ENCODE results near the gene SFXN5.

The SFXN5 gene

DNA sequence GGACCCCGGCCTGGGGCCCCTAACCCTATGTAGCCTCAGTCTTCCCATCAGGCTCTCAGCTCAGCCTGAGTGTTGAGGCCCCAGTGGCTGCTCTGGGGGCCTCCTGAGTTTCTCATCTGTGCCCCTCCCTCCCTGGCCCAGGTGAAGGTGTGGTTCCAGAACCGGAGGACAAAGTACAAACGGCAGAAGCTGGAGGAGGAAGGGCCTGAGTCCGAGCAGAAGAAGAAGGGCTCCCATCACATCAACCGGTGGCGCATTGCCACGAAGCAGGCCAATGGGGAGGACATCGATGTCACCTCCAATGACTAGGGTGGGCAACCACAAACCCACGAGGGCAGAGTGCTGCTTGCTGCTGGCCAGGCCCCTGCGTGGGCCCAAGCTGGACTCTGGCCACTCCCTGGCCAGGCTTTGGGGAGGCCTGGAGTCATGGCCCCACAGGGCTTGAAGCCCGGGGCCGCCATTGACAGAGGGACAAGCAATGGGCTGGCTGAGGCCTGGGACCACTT is 137.8 kb downstream of the SFXN5 start:
- DNase-seq = no peak

DNA sequence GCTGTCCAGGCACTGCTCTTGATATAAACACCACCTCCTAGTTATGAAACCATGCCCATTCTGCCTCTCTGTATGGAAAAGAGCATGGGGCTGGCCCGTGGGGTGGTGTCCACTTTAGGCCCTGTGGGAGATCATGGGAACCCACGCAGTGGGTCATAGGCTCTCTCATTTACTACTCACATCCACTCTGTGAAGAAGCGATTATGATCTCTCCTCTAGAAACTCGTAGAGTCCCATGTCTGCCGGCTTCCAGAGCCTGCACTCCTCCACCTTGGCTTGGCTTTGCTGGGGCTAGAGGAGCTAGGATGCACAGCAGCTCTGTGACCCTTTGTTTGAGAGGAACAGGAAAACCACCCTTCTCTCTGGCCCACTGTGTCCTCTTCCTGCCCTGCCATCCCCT is 138.3 kb downstream of the SFXN5 start:
- no peak for DNase-seq

DNA sequence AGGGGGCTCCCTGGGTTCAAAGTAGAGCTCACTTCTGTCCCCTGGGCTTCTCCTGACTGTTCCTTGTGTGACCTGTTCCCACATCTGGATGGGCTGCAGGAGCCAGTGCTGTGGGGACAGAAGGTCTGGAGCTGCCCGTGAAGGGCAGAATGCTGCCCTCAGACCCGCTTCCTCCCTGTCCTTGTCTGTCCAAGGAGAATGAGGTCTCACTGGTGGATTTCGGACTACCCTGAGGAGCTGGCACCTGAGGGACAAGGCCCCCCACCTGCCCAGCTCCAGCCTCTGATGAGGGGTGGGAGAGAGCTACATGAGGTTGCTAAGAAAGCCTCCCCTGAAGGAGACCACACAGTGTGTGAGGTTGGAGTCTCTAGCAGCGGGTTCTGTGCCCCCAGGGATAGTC is 138.7 kb downstream of the SFXN5 start:
- DNase-seq = no peak

DNA sequence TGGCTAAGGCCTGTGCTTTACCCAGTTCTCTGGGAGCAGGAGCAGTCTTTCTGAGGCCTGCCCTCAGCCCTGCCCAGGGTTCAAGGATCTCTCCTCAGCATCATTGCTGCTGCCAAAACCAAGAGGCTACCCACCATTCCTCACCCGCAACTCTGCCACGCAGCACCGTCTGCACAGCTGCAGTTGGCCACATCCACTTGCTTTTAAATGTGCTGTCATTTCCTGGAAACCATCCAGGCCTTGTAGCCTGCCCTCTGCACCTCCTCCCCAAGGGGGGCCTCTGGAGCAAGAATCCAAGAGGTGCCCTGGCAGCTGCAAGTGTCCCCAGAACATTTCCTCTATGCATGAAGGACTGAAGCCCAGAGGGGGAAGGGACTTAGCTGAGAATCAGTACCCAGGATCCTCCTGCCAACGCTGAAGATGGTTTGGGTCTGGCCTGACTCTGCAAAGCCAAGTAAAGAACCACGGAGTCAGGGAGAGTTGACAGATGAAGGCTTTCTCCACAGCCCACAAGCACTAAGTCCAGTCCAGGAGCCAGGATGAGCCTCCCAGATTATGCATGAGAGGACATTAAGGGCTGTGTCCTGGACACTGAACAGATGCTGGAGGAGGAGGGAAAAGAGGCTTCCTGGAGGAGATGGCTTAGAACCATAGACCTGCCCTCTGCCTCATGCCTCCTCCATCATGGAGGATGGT is 139.3 kb downstream of the SFXN5 start:
- DNase-seq = peak in 1 of 5 donors; percentile 34

DNA sequence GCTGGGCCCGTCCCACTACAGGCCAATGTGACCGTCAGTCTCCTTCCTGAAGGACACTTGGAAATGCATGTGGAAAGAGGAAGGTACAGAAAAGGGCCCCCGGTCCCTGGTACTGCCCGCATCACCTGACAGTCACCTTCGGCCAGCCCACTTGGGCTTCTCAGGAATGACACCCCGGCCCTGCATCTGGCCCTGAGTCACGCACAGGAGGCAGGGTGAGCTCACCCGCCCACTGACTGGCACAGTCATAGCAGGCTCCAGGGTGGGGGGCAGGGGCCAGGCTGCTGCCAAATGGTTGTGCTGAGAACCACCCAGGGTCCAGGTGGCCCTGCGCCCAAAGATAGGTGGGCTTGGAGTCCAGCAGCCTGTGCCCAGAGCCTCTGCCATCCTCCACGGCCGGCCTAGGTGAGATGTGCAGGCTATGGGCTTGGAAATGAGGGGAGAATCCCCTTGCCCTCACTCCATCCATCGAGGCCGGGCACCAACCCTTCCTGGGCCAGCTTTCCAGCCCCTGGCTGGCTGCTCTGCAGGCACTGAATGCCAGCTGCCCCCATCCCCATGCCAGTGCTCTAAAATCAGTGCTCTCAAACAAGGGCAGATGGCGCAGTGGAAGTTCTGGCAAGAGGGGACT is 140.1 kb downstream of the SFXN5 start:
- DNase-seq = no peak

DNA sequence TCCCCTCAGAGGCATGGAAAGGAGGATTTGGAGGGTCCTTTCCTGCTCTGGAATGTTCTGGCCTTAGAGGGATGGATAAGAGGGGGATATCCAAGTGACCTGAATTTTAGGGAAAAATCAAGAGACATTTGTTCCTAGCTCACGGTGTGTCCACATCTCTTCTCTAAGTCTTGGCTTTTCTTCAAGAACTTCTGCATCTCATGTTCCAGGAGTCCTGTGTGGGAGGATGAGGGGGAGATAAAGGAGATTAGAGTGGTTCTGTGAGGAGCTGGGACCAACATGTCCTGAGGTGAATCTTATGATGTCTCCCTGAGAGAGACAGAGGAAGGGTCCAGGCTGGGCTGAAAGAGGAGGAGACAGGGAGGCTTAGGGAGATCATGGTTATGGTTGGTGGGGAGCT is 142.5 kb downstream of the SFXN5 start:
- no peak for DNase-seq

DNA sequence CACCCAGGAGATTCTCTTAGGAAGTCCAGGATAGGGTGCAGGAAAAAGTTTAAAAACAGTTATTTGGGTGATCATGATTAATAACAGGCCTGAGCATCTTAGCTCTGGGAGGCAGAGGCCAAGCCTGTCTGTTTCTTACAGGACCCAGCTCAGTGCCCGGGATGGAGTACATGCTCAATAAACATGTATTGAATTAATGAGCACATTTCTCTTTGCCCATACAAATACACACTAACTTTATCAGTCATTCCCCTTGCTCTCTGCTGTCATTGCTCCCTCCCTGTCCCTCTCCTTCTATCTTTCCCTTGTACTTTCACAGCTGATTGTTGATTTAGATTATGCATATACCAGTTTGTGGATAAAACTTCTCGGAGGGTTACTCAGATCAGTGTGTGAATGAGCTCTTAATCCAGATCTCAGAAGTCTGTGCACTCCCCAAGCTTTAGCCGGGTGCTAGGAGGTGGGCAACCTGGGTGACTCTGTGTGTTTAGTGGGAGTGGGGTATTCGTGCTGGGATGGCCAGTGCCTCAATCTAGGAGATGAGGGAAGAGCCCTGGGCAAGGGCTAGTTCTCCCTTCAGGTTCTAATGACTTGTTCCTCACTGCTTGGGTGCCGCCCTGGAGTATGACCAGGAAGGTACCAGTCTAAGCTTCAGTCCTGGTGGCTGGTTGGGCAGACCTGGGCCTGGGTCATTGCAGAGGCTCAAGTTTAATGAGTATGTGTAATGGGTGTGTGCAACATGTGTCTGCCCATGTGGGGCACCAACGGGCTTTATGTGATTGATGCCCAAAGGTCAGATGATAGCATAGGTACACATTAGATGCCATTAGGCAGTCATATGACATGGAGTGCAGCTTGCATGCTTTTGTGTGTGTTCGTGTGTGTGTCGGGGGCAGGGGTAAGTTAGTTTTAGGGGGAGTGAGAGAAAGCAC is 143.6 kb downstream of the SFXN5 start:
- no peak for DNase-seq

DNA sequence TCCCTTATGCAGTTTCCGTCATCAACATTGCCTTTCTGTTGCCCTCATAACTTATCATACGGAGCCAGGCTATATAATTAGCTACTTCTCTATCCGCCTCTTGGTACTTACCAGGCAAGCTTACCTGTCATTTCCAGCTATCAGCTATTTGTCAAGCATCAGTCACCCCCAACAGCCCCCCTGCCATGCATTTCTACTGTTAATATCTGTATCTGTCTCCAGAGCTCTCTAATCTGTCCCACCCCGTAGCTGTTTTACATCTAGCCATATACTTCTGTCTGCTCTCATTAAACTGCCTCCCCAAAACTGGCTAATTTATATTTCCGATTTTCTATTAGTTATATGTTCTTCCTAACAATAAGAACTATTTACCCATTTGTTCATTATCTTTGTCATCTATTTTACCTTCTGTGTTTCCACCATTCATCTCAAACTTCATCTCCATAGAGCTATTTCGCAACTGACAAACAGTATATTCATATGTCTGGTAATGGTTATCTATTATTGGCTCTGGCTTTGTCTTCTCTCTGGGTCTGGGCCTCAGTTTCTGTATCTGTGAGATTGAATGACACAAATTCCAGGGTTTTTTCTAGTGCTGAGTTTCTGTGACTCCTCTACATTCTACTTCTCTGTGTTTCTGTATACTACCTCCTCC is 144.6 kb downstream of the SFXN5 start:
- no peak for DNase-seq

DNA sequence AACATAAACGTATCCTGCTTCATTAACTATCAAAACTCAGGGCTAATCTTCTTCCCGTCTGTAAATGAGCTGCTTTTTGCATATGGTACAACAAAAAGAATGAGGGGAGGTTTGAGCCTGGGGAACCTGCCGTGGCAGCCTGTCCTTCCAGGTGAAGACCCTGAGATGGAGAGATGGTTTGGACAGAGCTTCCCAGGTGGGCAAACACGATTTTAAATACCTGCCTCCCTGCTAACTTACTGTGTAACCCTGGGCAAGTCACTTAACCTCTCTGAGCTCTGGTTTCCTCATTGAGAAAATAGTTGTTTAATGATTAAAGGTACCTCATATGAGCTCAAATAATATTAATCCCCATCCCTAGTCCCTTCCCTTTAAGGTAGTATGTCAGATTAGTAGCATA is 145.1 kb downstream of the SFXN5 start:
- no peak for DNase-seq

DNA sequence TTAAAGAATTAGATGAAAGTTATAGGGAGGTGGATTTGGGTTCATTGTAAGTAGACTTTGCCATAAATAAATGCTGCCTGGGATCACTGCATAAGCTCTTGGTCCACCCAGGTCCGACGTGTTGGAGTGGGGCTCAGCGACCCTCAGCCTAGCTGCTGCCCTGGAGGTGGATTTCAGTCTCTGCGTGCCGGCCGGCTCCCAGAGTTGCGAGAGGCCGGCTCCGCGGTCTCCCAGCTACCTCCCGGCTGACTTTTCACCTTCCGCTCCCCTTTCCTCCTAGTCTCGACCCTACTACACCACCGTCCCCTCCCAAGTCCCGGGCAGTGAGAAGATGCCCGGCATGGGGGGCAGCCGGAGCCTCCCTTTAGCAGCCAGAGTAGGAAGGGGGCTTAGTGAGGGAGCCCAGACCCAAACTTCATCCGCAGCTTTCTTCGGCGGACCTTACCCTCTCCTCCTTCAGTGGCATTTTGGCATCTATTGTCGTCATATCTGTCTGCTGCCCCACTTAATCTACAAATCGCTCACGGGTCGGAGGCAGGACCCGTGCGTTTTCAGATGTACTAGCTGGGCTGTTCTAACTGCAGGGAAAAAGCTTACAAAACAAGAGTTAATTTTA is 146.1 kb downstream of the SFXN5 start:
- DNase-seq = no peak

DNA sequence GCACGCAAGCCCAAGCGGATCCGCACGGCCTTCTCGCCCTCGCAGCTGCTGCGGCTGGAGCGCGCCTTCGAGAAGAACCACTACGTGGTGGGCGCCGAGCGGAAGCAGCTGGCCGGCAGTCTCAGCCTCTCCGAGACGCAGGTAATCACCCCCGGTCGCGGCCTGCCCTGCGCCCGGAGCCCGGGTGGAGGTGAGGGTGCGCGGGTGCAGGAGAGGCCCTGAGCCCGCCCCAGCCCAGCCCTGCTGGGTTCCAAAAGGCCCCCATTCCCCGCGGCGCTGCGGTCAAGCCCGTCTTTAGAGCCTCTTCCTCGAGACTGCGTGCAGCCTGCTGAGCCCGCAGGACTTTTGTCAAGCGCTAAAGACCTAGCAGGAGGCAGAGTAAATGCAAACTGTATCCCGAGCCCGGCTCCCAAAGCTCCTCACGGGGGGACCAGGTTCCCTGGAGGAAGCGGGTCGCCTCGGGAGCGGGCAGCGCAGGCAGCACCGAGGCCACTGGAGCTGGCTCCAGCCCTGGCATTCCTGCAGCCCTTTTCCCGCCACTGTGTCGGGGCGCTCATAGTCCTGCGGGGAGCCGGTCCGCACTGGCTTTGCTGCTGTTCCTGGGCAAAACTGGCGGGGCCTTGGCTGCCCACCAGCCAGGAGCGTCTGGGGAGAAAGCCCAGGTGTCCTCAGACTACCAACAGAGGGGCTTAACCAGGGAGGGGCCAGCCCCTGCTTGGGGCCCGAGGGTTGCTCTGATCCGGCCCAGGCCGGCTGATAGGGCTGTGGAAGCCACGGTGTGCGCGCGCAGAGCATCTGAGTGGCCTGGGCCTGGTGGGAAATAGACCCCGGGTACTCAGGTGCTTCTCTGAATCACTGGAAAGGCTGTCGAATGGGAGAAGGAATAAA is 146.9 kb downstream of the SFXN5 start:
- no peak for DNase-seq

DNA sequence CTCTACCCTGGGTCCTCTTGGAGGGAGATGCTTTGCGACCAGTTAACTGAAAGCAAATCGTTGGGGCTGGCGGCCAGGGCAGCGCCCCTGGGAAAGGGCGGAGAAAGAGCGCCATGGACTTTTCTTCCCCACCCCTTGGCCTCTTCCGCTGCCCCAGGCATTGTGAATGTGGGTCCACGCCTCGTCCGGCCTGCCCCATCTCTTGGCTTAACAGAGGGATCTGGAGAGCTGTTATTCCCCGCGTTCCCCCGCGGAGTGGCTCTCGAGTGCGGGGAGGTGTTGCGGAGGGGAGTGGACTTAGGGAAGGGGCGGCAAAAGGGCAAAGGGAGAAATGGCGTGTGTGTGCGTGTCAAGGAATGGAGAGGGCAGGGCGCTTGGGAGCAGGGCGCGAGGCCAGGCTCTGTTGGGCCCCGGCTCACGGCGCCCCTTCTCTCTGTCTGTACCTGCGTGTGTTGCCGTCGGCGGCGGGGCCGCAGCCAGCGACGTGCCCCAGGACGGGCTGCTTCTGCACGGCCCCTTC is 147.6 kb downstream of the SFXN5 start:
- DNase-seq = no peak

DNA sequence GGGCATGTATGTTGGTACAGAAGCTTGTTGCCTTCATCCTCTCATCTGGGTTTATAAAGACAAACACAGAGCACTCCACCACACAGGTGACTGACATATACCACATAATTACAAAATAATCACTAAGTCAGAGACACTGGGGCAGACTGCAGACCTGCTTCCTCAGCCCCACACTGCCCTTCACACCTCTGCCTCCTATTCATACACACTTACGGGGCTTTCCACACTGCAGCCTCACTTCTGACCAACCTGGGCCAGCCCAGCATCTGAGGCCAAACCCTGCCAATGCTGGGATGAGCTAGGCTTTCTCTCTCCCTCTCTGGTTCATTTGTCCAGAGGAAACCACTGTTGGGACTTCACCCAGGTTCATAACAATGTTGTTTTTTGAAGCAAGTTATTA is 149.7 kb downstream of the SFXN5 start:
- DNase-seq = no peak

DNA sequence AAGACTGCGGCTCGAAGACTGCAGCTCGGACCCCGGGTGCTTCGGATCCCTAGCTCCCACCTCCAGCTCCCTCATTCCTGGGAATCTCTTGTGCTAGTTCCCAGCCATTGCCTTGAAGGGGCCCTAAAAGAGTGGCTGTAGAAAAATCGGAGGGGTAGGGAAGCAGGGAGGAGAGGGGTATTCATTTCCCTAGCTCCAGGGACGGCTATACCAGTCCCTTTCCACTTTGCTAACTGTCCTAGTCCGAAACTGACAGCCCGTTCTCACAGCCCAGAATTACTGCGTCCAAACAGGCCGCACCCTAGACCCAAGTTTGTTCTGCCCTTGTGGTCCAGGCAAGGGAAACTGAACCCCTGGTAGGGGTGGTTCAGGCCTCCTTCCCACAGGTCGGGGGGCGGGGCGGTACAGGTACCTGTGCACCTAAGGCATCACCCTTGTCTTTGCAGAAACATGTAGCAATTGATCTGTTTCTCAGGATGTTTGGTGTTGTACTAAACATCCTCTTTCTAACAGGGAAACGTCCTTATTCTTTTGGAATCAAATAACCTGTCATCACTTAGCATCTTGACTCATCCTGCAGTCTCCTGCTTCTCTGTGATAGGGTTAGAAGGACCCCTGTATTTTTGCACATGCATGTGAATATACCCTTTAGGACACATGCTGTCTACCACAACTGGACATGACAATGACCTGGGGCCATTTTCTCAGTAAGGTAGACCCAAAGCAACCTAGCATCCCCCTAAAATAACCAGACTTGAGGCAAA is 150.2 kb downstream of the SFXN5 start:
- no peak for DNase-seq

DNA sequence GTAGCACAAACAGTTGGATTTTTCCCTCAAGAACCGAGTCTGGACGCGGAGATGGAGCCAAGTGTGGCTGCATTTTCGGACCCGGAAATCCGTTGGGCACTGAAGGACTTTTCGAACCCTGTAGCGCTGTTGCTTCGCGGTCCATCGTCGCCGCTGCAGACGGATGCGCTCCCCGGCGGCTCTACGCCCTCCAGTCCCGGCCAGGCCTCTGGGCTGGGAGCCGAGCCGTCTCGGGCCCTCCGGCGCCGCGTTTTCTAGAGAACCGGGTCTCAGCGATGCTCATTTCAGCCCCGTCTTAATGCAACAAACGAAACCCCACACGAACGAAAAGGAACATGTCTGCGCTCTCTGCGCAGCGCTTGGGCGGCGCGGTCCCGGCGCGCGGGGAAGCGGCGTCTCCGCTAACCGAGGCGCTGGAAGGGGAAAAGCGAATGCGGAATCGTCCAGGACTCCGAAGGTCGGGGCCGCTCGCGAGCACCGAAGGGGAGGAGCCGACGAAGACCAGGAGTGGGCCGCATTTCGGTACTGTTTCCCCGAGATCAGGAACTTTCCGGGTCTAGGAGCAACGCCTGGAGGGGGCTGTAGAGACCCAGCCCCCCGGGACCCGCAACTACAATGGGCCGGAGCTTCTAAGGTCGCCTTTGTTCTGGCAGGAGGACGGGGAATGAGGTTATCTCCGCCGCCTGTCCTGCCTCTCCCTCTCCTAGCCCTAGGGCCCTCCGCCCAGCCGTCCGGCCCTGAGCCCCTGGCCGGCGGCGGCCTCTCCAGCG is 151.0 kb downstream of the SFXN5 start:
- no peak for DNase-seq

DNA sequence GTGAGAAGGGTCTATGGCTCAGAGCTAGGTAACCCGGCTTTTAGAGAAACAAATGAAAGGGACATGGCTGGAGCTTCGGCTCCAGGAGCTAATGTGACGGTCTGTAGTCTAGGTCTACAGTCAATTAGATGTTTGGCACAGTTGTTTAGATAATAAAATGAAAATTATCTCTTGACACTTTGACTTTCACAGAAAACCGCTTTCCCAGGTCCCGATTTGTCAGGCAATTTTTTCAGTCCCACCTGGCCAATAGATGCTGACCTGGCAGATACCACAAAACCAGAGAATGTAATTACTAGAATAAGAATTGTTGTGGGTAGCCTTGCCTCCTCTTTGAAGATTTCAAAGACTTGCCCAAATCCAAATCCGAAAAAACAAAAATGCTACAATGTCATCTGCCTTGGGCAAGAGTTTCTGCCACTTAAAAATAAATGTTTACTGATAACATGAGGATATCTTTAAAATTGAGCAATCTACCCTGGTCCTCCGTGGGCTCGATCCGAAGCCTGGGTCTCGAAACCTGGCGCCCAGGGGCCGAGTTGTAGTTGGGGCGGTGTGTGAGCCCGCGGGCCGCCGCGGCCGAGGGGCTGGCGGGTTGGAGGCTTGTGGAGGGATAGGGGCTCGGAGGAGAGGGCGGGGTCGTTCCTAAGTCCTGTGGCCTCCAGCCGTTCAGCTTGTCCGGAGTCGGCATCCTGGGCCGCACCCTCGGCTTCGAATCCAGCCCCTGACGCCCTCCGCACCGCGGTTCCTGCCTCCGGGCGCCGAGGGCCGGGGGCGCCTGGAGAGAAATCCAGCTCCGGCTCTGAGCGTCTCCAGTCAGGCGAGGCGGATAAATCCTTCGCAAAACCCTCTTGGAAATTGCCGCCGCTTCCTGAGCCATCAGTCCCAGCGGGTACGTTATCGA is 151.8 kb downstream of the SFXN5 start:
- DNase-seq = no peak

DNA sequence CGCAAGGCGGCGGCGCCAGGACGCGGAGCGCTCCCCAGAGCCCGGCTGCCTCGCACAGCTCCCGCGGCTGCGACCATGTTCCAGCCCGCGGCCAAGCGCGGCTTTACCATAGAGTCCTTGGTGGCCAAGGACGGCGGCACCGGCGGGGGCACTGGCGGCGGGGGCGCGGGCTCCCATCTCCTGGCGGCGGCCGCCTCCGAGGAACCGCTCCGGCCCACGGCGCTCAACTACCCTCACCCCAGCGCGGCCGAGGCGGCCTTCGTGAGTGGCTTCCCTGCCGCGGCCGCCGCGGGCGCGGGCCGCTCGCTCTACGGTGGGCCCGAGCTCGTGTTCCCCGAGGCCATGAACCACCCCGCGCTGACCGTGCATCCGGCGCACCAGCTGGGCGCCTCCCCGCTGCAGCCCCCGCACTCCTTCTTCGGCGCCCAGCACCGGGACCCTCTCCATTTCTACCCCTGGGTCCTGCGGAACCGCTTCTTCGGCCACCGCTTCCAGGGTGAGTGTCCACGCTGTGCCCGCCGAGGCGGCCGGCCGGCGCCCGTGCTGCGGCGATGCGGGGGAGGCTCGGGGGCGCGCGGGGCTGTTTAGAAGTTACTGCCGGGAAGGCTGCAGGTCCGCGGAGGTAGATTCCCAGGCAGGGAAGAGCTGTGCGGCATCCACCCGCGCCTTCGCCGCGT is 153.5 kb downstream of the SFXN5 start:
- no peak for DNase-seq
